Activated B cell treated with CpG ODN at 0.5 μM for 24 hours (primary cell): ENCODE results near the gene ESYT2. TPM values are rescaled to one million over a fixed set of nuclear protein-coding genes. Genes with fewer than 3 reads are reported as not detected.
"Not testable (repeated sequence)": the region's sequence is repeated elsewhere in the genome, so short reads cannot be mapped to it uniquely, and the experiment has no call there.

Experiments used
- ATAC-seq: fragments of 200-7000 bp; cut with Tn5 transposase; one replicate; pipeline ENCODE4 v1.10.0; 2021; ENCODE audit warnings: low read depth, mild to moderate bottlenecking, moderate library complexity
- CTCF ChIA-PET: fragments of 350-600 bp; sonication (Branson Sonifier 250); formaldehyde crosslinking; loops from one replicate; lab custom pipeline; 2021; ENCODE audit warnings: antibody characterized with exemption; lab: Charles Lee
- POLR2A ChIA-PET: fragments of 350-600 bp; sonication (Branson Sonifier 250); formaldehyde crosslinking; loops from one replicate; lab custom pipeline; 2021; ENCODE audit warnings: antibody characterized with exemption; lab: Charles Lee
- DNase-seq: peaks from one replicate; pipeline ENCODE4 v3.0.0; 2022
- H3K27ac Mint-ChIP-seq: one replicate; pipeline ENCODE4 v1.8.0; 2020; ENCODE audit warnings: mixed read lengths
- H3K27me3 Mint-ChIP-seq: one replicate; pipeline ENCODE4 v1.8.0; 2021; ENCODE audit warnings: mixed read lengths
- H3K36me3 Mint-ChIP-seq: one replicate; pipeline ENCODE4 v1.8.0; 2021; ENCODE audit warnings: low read depth, mixed read lengths
- H3K4me1 Mint-ChIP-seq: one replicate; pipeline ENCODE4 v1.8.0; 2021; ENCODE audit warnings: mixed read lengths
- H3K4me3 Mint-ChIP-seq: one replicate; pipeline ENCODE4 v1.8.0; 2020; ENCODE audit warnings: mild to moderate bottlenecking, mixed read lengths
- H3K9me3 Mint-ChIP-seq: one replicate; pipeline ENCODE4 v1.8.0; 2020; ENCODE audit warnings: mixed read lengths
- CTCF ChIP-seq: fragments of 200-600 bp; IDR thresholded peaks from one replicate; pipeline ENCODE4 v1.8.0; 2022; ENCODE audit warnings: antibody characterized with exemption, mild to moderate bottlenecking
- intact Hi-C: fragments of 100-400 bp; cut with micrococcal nuclease; formaldehyde crosslinking; loops from one replicate; pipeline ENCODE4 v1.15.1; 2024
- total RNA-seq: library from RNA; stranded (reverse); gene quantifications from 2 replicates; pipeline ENCODE4 v1.2.3, GENCODE V29; 2022

ESYT2 gene
- total RNA-seq, 1 donor from 2014 or later: 21.3 TPM

DNA sequence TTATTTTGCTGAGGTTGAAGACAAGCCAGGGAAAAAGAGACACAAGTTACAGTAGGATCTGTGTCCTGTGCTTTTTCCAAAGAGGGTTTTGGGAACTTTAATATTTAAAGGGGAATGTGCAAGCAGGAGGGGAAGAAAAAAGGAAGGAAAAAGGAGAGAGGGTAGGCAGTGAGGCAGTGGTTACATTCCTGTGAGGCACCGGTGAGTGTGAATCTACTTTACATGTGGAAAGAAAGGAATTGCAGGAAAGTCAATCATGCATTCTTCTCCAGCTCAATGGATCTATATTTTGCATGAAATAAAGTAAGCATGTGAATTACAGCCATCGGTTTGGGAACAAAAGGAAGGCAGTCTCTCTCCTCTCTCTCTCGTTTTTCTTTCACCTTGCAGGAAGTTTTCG, 14.5 kb upstream of the ESYT2 start:
- no peaks in the 10 kb centered on the region for H3K36me3 Mint-ChIP-seq
- ATAC-seq: no peak
- no peak for TF ChIP-seq CTCF
- CTCF ChIA-PET: no interaction called here
- DNase-seq: no peak
- no peaks in the 10 kb centered on the region for H3K9me3 Mint-ChIP-seq
- H3K27me3 Mint-ChIP-seq: peaks cover 5% of the 10 kb centered on the region
- POLR2A ChIA-PET: no interaction called here
- no peak overlapping the region for H3K27ac Mint-ChIP-seq
- no peak overlapping the region for H3K4me3 Mint-ChIP-seq
- peaks cover 2% of the 10 kb centered on the region for H3K4me1 Mint-ChIP-seq
- intact Hi-C loops: no loop called here

DNA sequence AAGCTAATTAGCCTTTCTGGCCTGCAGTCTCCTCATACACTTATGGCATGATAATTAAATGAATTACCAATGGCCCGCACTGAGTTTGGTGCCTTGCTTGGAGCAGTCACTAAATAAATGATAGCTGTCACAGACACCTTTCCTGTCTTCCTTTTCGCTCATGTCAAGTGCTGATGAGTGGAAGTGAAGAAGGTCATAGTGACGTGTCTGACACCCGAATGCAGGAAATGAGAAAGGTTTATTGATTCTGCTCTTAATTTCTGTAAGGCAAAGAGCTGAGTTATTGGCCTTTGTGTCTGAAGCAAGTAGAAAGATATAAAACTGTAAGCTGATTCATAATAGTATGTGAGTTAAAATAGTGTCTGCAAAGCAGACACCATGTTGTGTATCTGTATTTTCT, 13.2 kb upstream of the ESYT2 start:
- intact Hi-C loops: no loop called here
- H3K36me3 Mint-ChIP-seq: no peaks in the 10 kb centered on the region
- H3K4me3 Mint-ChIP-seq: no peak overlapping the region
- H3K4me1 Mint-ChIP-seq: peaks cover 2% of the 10 kb centered on the region
- H3K27me3 Mint-ChIP-seq: peaks cover 5% of the 10 kb centered on the region
- POLR2A ChIA-PET: no interaction called here
- no peaks in the 10 kb centered on the region for H3K9me3 Mint-ChIP-seq
- DNase-seq (no peak), ATAC-seq (no peak)
- CTCF ChIA-PET: no interaction called here
- H3K27ac Mint-ChIP-seq: no peak overlapping the region
- no peak for TF ChIP-seq CTCF

DNA sequence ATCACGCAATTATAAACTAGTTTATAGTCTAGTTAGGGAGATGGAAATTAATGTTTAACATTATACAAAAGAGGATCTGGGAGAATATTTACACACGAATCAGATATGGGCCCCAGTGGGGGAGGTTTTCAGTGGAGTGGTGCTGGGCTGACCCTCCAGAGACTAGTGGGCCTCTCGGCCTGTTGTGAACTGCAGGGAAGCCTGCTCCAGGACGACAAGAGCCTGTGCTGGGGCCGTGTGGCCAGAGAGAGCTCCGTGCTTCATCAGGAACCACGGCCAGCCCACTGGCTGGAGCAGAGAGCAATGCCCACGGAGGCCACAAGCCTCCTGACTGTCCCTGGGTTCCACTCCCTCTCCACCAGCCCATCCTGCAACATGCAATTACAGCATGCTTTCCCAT, 11.3 kb upstream of the ESYT2 start:
- H3K9me3 Mint-ChIP-seq: peaks cover 4% of the 10 kb centered on the region
- no peak for TF ChIP-seq CTCF
- ATAC-seq (no peak), DNase-seq (no peak)
- peaks cover 5% of the 10 kb centered on the region for H3K27me3 Mint-ChIP-seq
- H3K4me1 Mint-ChIP-seq: peaks cover 2% of the 10 kb centered on the region
- H3K27ac Mint-ChIP-seq: no peak overlapping the region
- H3K4me3 Mint-ChIP-seq: no peak overlapping the region
- ChIA-PET CTCF (no interaction called here), POLR2A (no interaction called here)
- no peaks in the 10 kb centered on the region for H3K36me3 Mint-ChIP-seq
- intact Hi-C loops: no loop called here

DNA sequence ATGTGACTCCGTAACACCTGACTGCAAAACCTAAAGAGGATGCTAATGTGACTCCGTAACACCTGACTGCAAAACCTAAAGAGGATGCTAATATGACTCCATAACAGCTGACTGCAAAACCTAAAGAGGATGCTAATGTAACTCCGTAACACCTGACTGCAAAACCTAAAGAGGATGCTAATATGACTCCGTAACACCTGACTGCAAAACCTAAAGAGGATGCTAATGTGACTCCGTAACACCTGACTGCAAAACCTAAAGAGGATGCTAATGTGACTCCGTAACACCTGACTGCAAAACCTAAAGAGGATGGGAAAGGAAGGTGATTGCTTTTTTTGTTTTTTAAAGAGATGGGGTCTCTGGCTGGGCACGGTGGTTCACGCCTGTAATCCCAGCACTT, 9.9 kb upstream of the ESYT2 start:
- CTCF ChIA-PET, H3K4me3 Mint-ChIP-seq, intact Hi-C loops, H3K27me3 Mint-ChIP-seq, DNase-seq, H3K4me1 Mint-ChIP-seq, ATAC-seq, H3K9me3 Mint-ChIP-seq, H3K27ac Mint-ChIP-seq, H3K36me3 Mint-ChIP-seq: not testable (repeated sequence)
- POLR2A ChIA-PET: interaction anchor here (0.7 kb wide), 1 partner anchor 9 kb away, joined by 4 read pairs; no protein-coding TSS in a partner anchor

DNA sequence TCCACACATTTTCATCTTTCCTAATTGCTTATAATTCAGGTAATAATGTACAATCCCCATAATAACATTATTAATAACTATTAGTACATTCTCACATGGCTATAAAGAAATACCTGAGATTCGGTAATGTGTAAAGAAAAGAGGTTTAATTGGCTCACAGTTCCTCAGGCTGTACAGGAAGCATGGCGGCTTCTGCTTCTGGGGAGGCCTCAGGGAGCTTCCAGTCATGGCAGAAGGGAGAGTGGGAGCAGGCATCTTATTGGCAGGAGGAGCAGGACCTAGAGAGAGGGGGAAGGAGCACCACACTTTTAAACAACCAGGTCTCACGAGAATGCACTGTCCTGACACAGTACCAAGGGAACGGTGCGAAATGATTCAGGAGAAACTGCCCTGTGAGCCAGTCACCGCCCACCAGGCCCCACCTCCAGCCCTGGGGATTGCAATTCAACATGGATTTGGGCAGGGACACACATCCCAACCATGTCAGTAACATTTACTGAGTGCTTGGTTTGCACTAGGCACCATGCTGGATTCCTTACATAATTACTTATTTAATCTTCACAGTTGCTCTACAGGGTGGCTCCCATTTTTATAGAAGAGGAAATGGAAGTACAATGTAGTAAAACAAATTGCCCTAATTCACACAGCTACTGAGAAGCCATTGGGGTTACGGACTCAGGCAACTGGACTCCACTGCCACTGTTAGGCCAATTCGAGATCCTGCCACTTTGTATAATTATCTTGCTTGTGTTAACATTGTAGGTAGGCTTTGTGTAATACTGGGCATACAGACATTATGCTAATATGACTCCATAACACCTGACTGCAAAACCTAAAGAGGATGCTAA, 8.7 kb upstream of the ESYT2 start:
- TF ChIP-seq CTCF: no peak
- CTCF ChIA-PET: no interaction called here
- intact Hi-C loops: no loop called here
- DNase-seq: no peak
- H3K4me1 Mint-ChIP-seq: peaks cover 2% of the 10 kb centered on the region
- H3K9me3 Mint-ChIP-seq: peaks cover 4% of the 10 kb centered on the region
- H3K27ac Mint-ChIP-seq: no peak overlapping the region
- POLR2A ChIA-PET: no interaction called here
- peaks cover 2% of the 10 kb centered on the region for H3K27me3 Mint-ChIP-seq
- ATAC-seq: no peak
- H3K4me3 Mint-ChIP-seq: no peak overlapping the region
- no peaks in the 10 kb centered on the region for H3K36me3 Mint-ChIP-seq
